GM21526 (cell line): ENCODE measurements around the gene CNGA4.

ENCODE experiments used
- ATAC-seq: cut with Tn5 transposase; IDR thresholded peaks from one replicate; pipeline ENCODE4 v1.9.1; 2021; ENCODE audit warnings: moderate library complexity; ENCODE audit not compliant: unreplicated experiment, low FRiP score

The CNGA4 gene

GRCh38 chr11:6238902-6239301 lies at the start of gene CNGA4:
CNGA4 (plus strand) TSS chr11:6239089; CDS start chr11:6239207, 118 bp downstream.
- ATAC-seq: no peak

GRCh38 chr11:6191742-6192141 lies 47.1 kb upstream of the CNGA4 start:
- ATAC-seq: no peak

GRCh38 chr11:6194065-6194581 lies 44.8 kb upstream of the CNGA4 start:
- ATAC-seq: no peak

- ATAC-seq: no peak
Observed at GRCh38 chr11:6196396-6196795, 42.5 kb upstream of the CNGA4 start.

- no peak for ATAC-seq
Observed at GRCh38 chr11:6197466-6198200, 41.3 kb upstream of the CNGA4 start.

- ATAC-seq: no peak
Observed at GRCh38 chr11:6199174-6199810, 39.6 kb upstream of the CNGA4 start, which contains the start of gene OR52W1. OR52W1 (plus strand) TSS chr11:6199224; CDS start chr11:6199224, 0 bp downstream.

- no peak for ATAC-seq
Observed at GRCh38 chr11:6200975-6201374, 37.9 kb upstream of the CNGA4 start.

GRCh38 chr11:6201481-6201880 lies 37.4 kb upstream of the CNGA4 start:
- ATAC-seq: no peak

- no peak for ATAC-seq
Observed at GRCh38 chr11:6202041-6202440, 36.8 kb upstream of the CNGA4 start.

- peak; percentile 46 for ATAC-seq
Observed at GRCh38 chr11:6203327-6203726, 35.6 kb upstream of the CNGA4 start.

GRCh38 chr11:6204706-6205105 lies 34.2 kb upstream of the CNGA4 start:
- ATAC-seq: no peak

GRCh38 chr11:6205366-6205765 lies 33.5 kb upstream of the CNGA4 start, which contains the start of gene C11orf42:
C11orf42 (plus strand) TSS chr11:6205557; CDS start chr11:6205616, 59 bp downstream.
- no peak for ATAC-seq

GRCh38 chr11:6206456-6207180 lies 32.3 kb upstream of the CNGA4 start:
- no peak for ATAC-seq

GRCh38 chr11:6209801-6210200 lies 29.1 kb upstream of the CNGA4 start:
- ATAC-seq: no peak

- ATAC-seq: no peak
Observed at GRCh38 chr11:6210274-6210955, 28.5 kb upstream of the CNGA4 start.

GRCh38 chr11:6214530-6214929 lies 24.4 kb upstream of the CNGA4 start:
- no peak for ATAC-seq

- no peak for ATAC-seq
Observed at GRCh38 chr11:6216501-6216900, 22.4 kb upstream of the CNGA4 start.

GRCh38 chr11:6217722-6218121 lies 21.2 kb upstream of the CNGA4 start:
- ATAC-seq: no peak

- ATAC-seq: no peak
Observed at GRCh38 chr11:6219359-6219758, 19.5 kb upstream of the CNGA4 start.

GRCh38 chr11:6223854-6224253 lies 15.0 kb upstream of the CNGA4 start:
- no peak for ATAC-seq

- no peak for ATAC-seq
Observed at GRCh38 chr11:6224421-6224820, 14.5 kb upstream of the CNGA4 start.
